ENCODE measurements around the gene PRX. TPM values are rescaled to one million over a fixed set of nuclear protein-coding genes. Genes with fewer than 3 reads are reported as not detected.

Gene PRX
- total and polyA plus RNA-seq, 2 of the 13 experiments (the other 11 are each of a cell fraction or from before 2014, with no cell fraction given), result 0.66 TPM

DNA sequence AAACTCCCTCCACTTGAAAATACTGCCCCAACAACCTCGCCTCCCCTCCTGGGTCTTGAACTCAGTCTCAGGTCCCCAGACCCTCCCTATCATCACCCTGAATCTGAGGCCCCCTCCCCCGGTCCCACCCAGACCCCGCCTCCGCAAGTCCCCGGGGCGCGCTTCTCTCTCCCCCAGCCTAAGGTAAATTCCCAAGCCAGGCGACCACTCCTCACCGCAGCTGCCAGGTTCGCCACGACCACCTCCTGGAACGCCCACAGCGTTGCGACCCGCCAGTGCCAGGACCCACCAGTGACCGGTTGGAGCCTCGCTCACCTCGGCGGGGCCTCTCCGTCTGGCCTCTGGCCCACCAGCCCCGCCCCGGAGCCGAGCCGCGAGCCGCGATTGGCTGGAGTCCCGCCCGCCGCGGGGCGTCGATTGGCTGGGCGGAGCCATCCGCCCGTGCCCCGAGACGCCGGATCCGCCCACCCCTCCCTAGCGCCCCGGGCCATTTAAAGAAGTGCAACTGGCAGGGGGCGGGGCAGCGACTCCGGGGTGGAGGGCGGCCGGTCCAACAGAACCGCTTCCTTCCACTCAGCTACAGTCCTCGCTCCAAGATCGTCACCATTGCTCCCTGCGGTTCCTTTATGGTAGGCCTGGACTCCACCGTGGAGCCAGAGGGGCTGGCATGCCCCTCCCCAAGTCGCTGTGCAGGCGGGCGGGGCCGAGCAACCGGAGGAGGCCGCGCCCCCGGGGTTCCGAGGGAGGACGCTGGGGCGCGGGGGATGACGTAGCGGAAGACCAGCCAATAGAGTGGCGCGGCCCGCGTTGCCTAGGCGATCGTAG, 31.0 kb upstream of the PRX start, which contains the start of gene SERTAD3 (continued):
- TF ChIP-seq, protein P1, sequence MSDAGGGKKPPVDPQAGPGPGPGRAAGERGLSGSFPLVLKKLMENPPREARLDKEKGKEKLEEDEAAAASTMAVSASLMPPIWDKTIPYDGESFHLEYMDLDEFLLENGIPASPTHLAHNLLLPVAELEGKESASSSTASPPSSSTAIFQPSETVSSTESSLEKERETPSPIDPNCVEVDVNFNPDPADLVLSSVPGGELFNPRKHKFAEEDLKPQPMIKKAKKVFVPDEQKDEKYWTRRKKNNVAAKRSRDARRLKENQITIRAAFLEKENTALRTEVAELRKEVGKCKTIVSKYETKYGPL (CRISPR knock-in tag; IDR thresholded peaks at IDR 0.05), result 0 out of 2 replicates have a peak, but pooled peaks have one; percentile 37
- TF ChIP-seq ZNF790 (CRISPR knock-in tag; IDR thresholded peaks at IDR 0.05; ENCODE audit: borderline replicate concordance) (peak; percentile 75; the same call in 1 of the 2 replicates), ARNT2 (CRISPR knock-in tag; IDR thresholded peaks at IDR 0.05; ENCODE audit: low read depth) (no peak; the same call in 1 of the 2 replicates), ZNF766 (CRISPR knock-in tag; IDR thresholded peaks at IDR 0.05; ENCODE audit: borderline replicate concordance) (peak; percentile 16; the same call in 1 of the 2 replicates), ZNF768 (CRISPR knock-in tag; IDR thresholded peaks at IDR 0.05) (peak; percentile 58), SMC3 (IDR thresholded peaks at IDR 0.05; ENCODE audit: low read length) (no peak), CAMTA2 (CRISPR knock-in tag; IDR thresholded peaks at IDR 0.05; ENCODE audit: borderline replicate concordance) (0 out of 2 replicates have a peak, but pooled peaks have one; percentile 51), ZNF33B (CRISPR knock-in tag; IDR thresholded peaks at IDR 0.05) (0 out of 2 replicates have a peak, but pooled peaks have one; percentile 64), ATF7-NPFF (CRISPR knock-in tag; IDR thresholded peaks at IDR 0.05; ENCODE audit: low read depth) (peak; percentile 71), FOXK1 (CRISPR knock-in tag; IDR thresholded peaks at IDR 0.05; ENCODE audit: borderline replicate concordance, low read depth) (peak; percentile 69; the same call in 1 of the 2 replicates), ZNF367 (CRISPR knock-in tag; IDR thresholded peaks at IDR 0.05; ENCODE audit: borderline replicate concordance) (peak; percentile 97), MTF1 (CRISPR knock-in tag; IDR thresholded peaks at IDR 0.05) (no peak), FOXJ3 (CRISPR knock-in tag; IDR thresholded peaks at IDR 0.05; ENCODE audit: borderline replicate concordance) (no peak), TARDBP (CRISPR knock-in tag; IDR thresholded peaks at IDR 0.05) (peak; percentile 34; the same call in 1 of the 2 replicates), RXRB (CRISPR knock-in tag; IDR thresholded peaks at IDR 0.05; ENCODE audit: borderline replicate concordance) (no peak), MZF1 (CRISPR knock-in tag; IDR thresholded peaks at IDR 0.05; ENCODE audit: borderline replicate concordance) (peak; percentile 73; the same call in 1 of the 2 replicates), TBP (CRISPR knock-in tag; IDR thresholded peaks at IDR 0.05) (no peak), BORCS8-MEF2B (CRISPR knock-in tag; IDR thresholded peaks at IDR 0.05) (peak; percentile 80), SP5 (CRISPR knock-in tag; IDR thresholded peaks at IDR 0.05; ENCODE audit: borderline replicate concordance, low read depth) (peak; percentile 75), HNRNPH1 (optimal IDR thresholded peaks at IDR 0.05; ENCODE audit: low read depth, low read length) (no peak)
- TF ChIP-seq, protein P2, sequence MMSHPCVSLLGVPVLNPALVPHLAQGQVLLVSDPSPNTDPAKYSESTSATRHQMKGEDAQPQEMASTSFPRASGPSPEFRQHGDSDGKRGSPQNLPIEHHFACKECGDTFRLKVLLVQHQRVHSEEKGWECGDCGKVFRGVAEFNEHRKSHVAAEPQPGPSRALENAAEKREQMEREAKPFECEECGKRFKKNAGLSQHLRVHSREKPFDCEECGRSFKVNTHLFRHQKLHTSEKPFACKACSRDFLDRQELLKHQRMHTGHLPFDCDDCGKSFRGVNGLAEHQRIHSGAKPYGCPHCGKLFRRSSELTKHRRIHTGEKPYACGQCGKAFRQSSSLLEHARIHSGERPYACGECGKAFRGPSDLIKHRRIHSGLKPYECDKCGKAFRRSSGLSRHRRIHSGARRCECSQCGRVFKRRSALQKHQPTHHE (CRISPR knock-in tag; IDR thresholded peaks at IDR 0.05; ENCODE audit: borderline replicate concordance), result peak; percentile 83; the same call in 1 of the 2 replicates
- TF ChIP-seq, protein P3, sequence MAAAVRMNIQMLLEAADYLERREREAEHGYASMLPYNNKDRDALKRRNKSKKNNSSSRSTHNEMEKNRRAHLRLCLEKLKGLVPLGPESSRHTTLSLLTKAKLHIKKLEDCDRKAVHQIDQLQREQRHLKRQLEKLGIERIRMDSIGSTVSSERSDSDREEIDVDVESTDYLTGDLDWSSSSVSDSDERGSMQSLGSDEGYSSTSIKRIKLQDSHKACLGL (CRISPR knock-in tag; IDR thresholded peaks at IDR 0.05), result peak; percentile 81; the same call in 1 of the 2 replicates
- TF ChIP-seq, protein P4, sequence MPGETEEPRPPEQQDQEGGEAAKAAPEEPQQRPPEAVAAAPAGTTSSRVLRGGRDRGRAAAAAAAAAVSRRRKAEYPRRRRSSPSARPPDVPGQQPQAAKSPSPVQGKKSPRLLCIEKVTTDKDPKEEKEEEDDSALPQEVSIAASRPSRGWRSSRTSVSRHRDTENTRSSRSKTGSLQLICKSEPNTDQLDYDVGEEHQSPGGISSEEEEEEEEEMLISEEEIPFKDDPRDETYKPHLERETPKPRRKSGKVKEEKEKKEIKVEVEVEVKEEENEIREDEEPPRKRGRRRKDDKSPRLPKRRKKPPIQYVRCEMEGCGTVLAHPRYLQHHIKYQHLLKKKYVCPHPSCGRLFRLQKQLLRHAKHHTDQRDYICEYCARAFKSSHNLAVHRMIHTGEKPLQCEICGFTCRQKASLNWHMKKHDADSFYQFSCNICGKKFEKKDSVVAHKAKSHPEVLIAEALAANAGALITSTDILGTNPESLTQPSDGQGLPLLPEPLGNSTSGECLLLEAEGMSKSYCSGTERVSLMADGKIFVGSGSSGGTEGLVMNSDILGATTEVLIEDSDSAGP (CRISPR knock-in tag; IDR thresholded peaks at IDR 0.05; ENCODE audit: borderline replicate concordance), result peak; percentile 94

All from HepG2 (cell line).